H1 (cell line): ENCODE results near the gene KRCC1. TPM values are rescaled to one million over a fixed set of nuclear protein-coding genes. Genes with fewer than 3 reads are reported as not detected.

Experiments used
- CTCF ChIA-PET: fragments of 300-600 bp; sonication (Branson Sonifier 250); formaldehyde crosslinking; loops from one replicate; lab custom pipeline; 2021; ENCODE audit not compliant: partially characterized antibody; lab: Charles Lee
- POLR2A ChIA-PET: fragments of 300-600 bp; sonication (Branson Sonifier 250); formaldehyde crosslinking; loops from one replicate; lab custom pipeline; 2021; ENCODE audit warnings: inconsistent platforms; ENCODE audit not compliant: partially characterized antibody; lab: Charles Lee
- DNase-seq, 2 experiments: peaks; one replicate each; pipeline versions ENCODE4 v3.0.0 to v3.0.0-alpha.2; 2010 to 2022; ENCODE audit warnings: low spot score in 2 of 2, low read depth in 1 of 2, mixed read lengths in 1 of 2
- FAIRE-seq: peaks from 2 replicates; lab custom pipeline; 2011; peaks lifted over from hg19 to GRCh38; lab: Jason Lieb, UNC
- H2AFZ ChIP-seq: 2 replicates; pipeline ENCODE4 v1.8.1; 2012; ENCODE audit warnings: low read length, inconsistent platforms
- H2AK5ac ChIP-seq: 2 replicates; pipeline ENCODE4 v1.6.1; 2013; ENCODE audit warnings: low read depth, low read length
- H2BK120ac ChIP-seq: replicated peaks from 2 replicates; pipeline ENCODE3; 2013; ENCODE audit warnings: low read depth, low read length, inconsistent platforms
- H2BK12ac ChIP-seq: 2 replicates; pipeline ENCODE4 v1.6.1; 2013; ENCODE audit warnings: low read depth, low read length
- H2BK15ac ChIP-seq: 2 replicates; pipeline ENCODE4 v1.6.1; 2013; ENCODE audit warnings: low read length
- H2BK20ac ChIP-seq: 2 replicates; pipeline ENCODE4 v1.6.1; 2013; ENCODE audit warnings: low read length
- H2BK5ac ChIP-seq: 2 replicates; pipeline ENCODE4 v1.6.1; 2013; ENCODE audit warnings: low read depth, low read length
- H3K14ac ChIP-seq: 2 replicates; pipeline ENCODE4 v1.6.1; 2013; ENCODE audit warnings: inconsistent platforms; ENCODE audit not compliant: insufficient read length
- H3K18ac ChIP-seq: 2 replicates; pipeline ENCODE4 v1.6.1; 2013; ENCODE audit warnings: low read length; ENCODE audit errors: extremely low read depth
- H3K23ac ChIP-seq: 2 replicates; pipeline ENCODE4 v1.6.1; 2013; ENCODE audit warnings: inconsistent platforms; ENCODE audit not compliant: insufficient read length
- H3K23me2 ChIP-seq: 2 replicates; pipeline ENCODE4 v1.6.1; 2013; ENCODE audit warnings: low read depth, low read length
- H3K27ac ChIP-seq: 2 replicates; pipeline ENCODE4 v1.6.1; 2011; ENCODE audit warnings: low read depth, low read length, inconsistent platforms
- H3K27me3 ChIP-seq, 4 experiments: replicated peaks in 1 of 4; 1 replicate in 1 of 4; 2 replicates in 3 of 4; pipeline versions ENCODE4 v1.6.1 to v1.8.1; 2011 to 2013; ENCODE audit warnings: low read length in 3 of 4, mild to moderate bottlenecking in 3 of 4, inconsistent platforms in 2 of 4, mixed read lengths in 2 of 4, moderate library complexity in 1 of 4; ENCODE audit not compliant: control insufficient read depth in 3 of 4, insufficient read depth in 3 of 4; ENCODE audit errors: extremely low read depth in 1 of 4
- H3K36me3 ChIP-seq, 4 experiments: 2 replicates each; pipeline versions ENCODE4 v1.6.1 to v1.8.1; 2011 to 2013; ENCODE audit warnings: mild to moderate bottlenecking in 4 of 4, low read length in 3 of 4, moderate library complexity in 2 of 4, control low read depth in 1 of 4, inconsistent platforms in 1 of 4; ENCODE audit not compliant: insufficient read depth in 4 of 4, control insufficient read depth in 2 of 4
- H3K4ac ChIP-seq: replicated peaks from 2 replicates; pipeline ENCODE3; 2013; ENCODE audit warnings: low read length, low read depth, mixed read lengths, inconsistent platforms; ENCODE audit not compliant: insufficient read length
- H3K4me1 ChIP-seq, 4 experiments: replicated peaks in 1 of 4; 1 replicate in 1 of 4; 2 replicates in 3 of 4; pipeline versions ENCODE4 v1.6.1 to v1.8.1; 2011 to 2013; ENCODE audit warnings: low read length in 3 of 4, inconsistent platforms in 2 of 4, mixed read lengths in 1 of 4; ENCODE audit not compliant: insufficient read depth in 4 of 4, control insufficient read depth in 3 of 4
- H3K4me2 ChIP-seq, 2 experiments: 2 replicates each; pipeline versions ENCODE4 v1.6.1 to v1.8.1; 2011 to 2013; ENCODE audit warnings: low read depth in 2 of 2, low read length in 2 of 2, control low read depth in 1 of 2, inconsistent platforms in 1 of 2, mild to moderate bottlenecking in 1 of 2; ENCODE audit not compliant: insufficient read depth in 1 of 2
- H3K4me3 ChIP-seq, 4 experiments: fragments of 200-600, 300-600 bp in 1 of 4; sonication (generic), shearing (Covaris generic), sonication (Bioruptor Twin) in 1 of 4; 2 replicates each; pipeline versions ENCODE4 v1.5.1 to v1.8.1; 2011 to 2016; ENCODE audit warnings: low read length in 4 of 4, low read depth in 3 of 4, control low read depth in 2 of 4, inconsistent platforms in 2 of 4, mild to moderate bottlenecking in 2 of 4, mixed read lengths in 1 of 4, moderate library complexity in 1 of 4; ENCODE audit not compliant: insufficient read depth in 2 of 4; ENCODE audit errors: extremely low read depth in 1 of 4
- H3K56ac ChIP-seq: replicated peaks from 2 replicates; pipeline ENCODE3; 2013; ENCODE audit warnings: low read depth, mild to moderate bottlenecking, mixed read lengths, low read length, inconsistent platforms; ENCODE audit not compliant: insufficient read length
- H3K79me1 ChIP-seq: 2 replicates; pipeline ENCODE4 v1.6.1; 2013; ENCODE audit warnings: low read depth, low read length, control low read depth
- H3K79me2 ChIP-seq, 2 experiments: 2 replicates each; pipeline versions ENCODE4 v1.6.1 to v1.8.1; 2012 to 2013; ENCODE audit warnings: low read length in 2 of 2, mild to moderate bottlenecking in 2 of 2, inconsistent platforms in 1 of 2; ENCODE audit not compliant: insufficient read depth in 2 of 2, control insufficient read depth in 1 of 2
- H3K9ac ChIP-seq, 4 experiments: replicated peaks in 1 of 4; 1 replicate in 1 of 4; 2 replicates in 3 of 4; pipeline versions ENCODE4 v1.6.1 to v1.8.1; 2011 to 2013; ENCODE audit warnings: low read depth in 3 of 4, low read length in 3 of 4, control low read depth in 2 of 4, mild to moderate bottlenecking in 2 of 4, moderate library complexity in 2 of 4, inconsistent platforms in 1 of 4; ENCODE audit errors: extremely low read depth in 1 of 4
- H3K9me3 ChIP-seq, 2 experiments: 2 replicates each; pipeline versions ENCODE4 v1.6.1 to v1.8.1; 2012 to 2013; ENCODE audit warnings: mild to moderate bottlenecking in 2 of 2, moderate library complexity in 2 of 2, control low read depth in 1 of 2, inconsistent platforms in 1 of 2, low read depth in 1 of 2, low read length in 1 of 2, mixed read lengths in 1 of 2; ENCODE audit not compliant: insufficient read depth in 2 of 2
- H4K20me1 ChIP-seq, 2 experiments: replicated peaks in 1 of 2; 2 replicates each; pipeline versions ENCODE3 to v1.8.1; 2011 to 2013; ENCODE audit warnings: inconsistent platforms in 2 of 2, low read length in 2 of 2, mild to moderate bottlenecking in 1 of 2; ENCODE audit not compliant: insufficient read depth in 2 of 2, control insufficient read depth in 1 of 2
- H4K5ac ChIP-seq: 2 replicates; pipeline ENCODE4 v1.6.1; 2013; ENCODE audit warnings: low read length, low read depth, mixed read lengths, inconsistent platforms; ENCODE audit not compliant: insufficient read length
- H4K8ac ChIP-seq: 2 replicates; pipeline ENCODE4 v1.8.0; 2013; ENCODE audit warnings: mild to moderate bottlenecking, moderate library complexity, low read length, inconsistent platforms; ENCODE audit not compliant: insufficient read depth; ENCODE audit errors: extremely low read depth
- H4K91ac ChIP-seq: replicated peaks from 2 replicates; pipeline ENCODE3; 2013; ENCODE audit warnings: low read length, mixed read lengths, inconsistent platforms; ENCODE audit not compliant: insufficient read length
- ATF2 ChIP-seq: IDR thresholded peaks from 2 replicates; pipeline ENCODE4 v1.6.1; 2012; ENCODE audit warnings: low read length, inconsistent platforms
- BRCA1 ChIP-seq: IDR thresholded peaks from 2 replicates; pipeline ENCODE4 v1.6.1; 2012; ENCODE audit warnings: low read depth, low read length, improper control_type of control experiment
- CTBP2 ChIP-seq: IDR thresholded peaks from 2 replicates; pipeline ENCODE4 v1.7.0; 2011; ENCODE audit warnings: borderline replicate concordance, mild to moderate bottlenecking, moderate library complexity, mixed read lengths, low read length; ENCODE audit not compliant: insufficient read depth, insufficient read length
- EGR1 ChIP-seq: IDR thresholded peaks from 2 replicates; pipeline ENCODE4 v1.6.1; 2011; ENCODE audit warnings: low read depth, low read length, borderline replicate concordance
- GABPA ChIP-seq: IDR thresholded peaks from 2 replicates; pipeline ENCODE4 v1.6.1; 2011; ENCODE audit warnings: mild to moderate bottlenecking, low read length, moderate library complexity, borderline replicate concordance; ENCODE audit not compliant: insufficient read depth
- HDAC6 ChIP-seq: IDR thresholded peaks from one replicate; pipeline ENCODE4 v1.7.1; 2012; ENCODE audit warnings: low read depth, mild to moderate bottlenecking, inconsistent platforms, low read length, moderate library complexity
- JUND ChIP-seq: IDR thresholded peaks from 2 replicates; pipeline ENCODE4 v1.6.1; 2011; ENCODE audit warnings: mild to moderate bottlenecking, improper control_type of control experiment, low read length
- KDM1A ChIP-seq: fragments of 200-600, 300-600 bp; sonication (generic); IDR thresholded peaks from 2 replicates; pipeline ENCODE4 v1.7.1; 2016; ENCODE audit warnings: mild to moderate bottlenecking, low read length, borderline replicate concordance
- SIN3A ChIP-seq, 2 experiments: IDR thresholded peaks in 1 of 2; conservative IDR thresholded peaks in 1 of 2; 2 replicates each; pipeline ENCODE4 v1.6.1; 2011 to 2012; ENCODE audit warnings: low read length in 2 of 2, improper control_type of control experiment in 1 of 2, low read depth in 1 of 2, mild to moderate bottlenecking in 1 of 2
- SP4 ChIP-seq: IDR thresholded peaks from 2 replicates; pipeline ENCODE4 v1.6.1; 2012; ENCODE audit warnings: low read length, inconsistent platforms
- SRF ChIP-seq: IDR thresholded peaks from 2 replicates; pipeline ENCODE4 v1.6.1; 2011; ENCODE audit warnings: mild to moderate bottlenecking, low read depth, low read length, moderate library complexity
- TAF1 ChIP-seq: IDR thresholded peaks from 2 replicates; pipeline ENCODE4 v1.6.1; 2011; ENCODE audit warnings: mild to moderate bottlenecking, low read depth, low read length
- WGBS, 2 experiments: shearing (Covaris generic) in 1 of 2; methylation state at CpG; one replicate each; pipeline versions ENCODE4 v1.1.6 to v1.1.7; 2013 to 2015; ENCODE audit warnings: low lambda C conversion rate in 2 of 2, mixed read lengths in 2 of 2, inconsistent platforms in 1 of 2, low coverage in 1 of 2, missing lambda C conversion rate in 1 of 2; ENCODE audit not compliant: insufficient replicate concordance in 2 of 2, insufficient coverage in 1 of 2, insufficient read length in 1 of 2; ENCODE audit errors: extremely low coverage in 1 of 2, missing lambda C conversion rate in 1 of 2; 5-methylcytosine and 5-hydroxymethylcytosine counted together
- polyA plus RNA-seq, 7 experiments: library from polyadenylated mRNA; depleted of rRNA in 3 of 7; stranded (reverse) in 5 of 7; unstranded in 2 of 7; fragments of >200 nt in 5 of 7; fragments of 200-250 nt in 2 of 7; gene quantifications; 1 replicate in 5 of 7; 2 replicates in 1 of 7; 4 replicates in 1 of 7; pipeline versions ENCODE4 v1.2.1 to v1.2.3, GENCODE V29; 2011 to 2013; ENCODE audit warnings: missing spikeins in 2 of 7, mixed read lengths in 2 of 7
- total RNA-seq: library from RNA; stranded (reverse); fragmentation: NEBNext Ultra II Directional; extraction: Animal tissue kit (Norgen Biotek cat#: 25700); gene quantifications from 2 replicates; pipeline ENCODE4 v1.2.1, GENCODE V29; 2021

Gene KRCC1
- total and polyA plus RNA-seq, 2 of the 8 experiments (the other 6 are each of a cell fraction or from before 2014, with no cell fraction given): 5.1 to 8.5 TPM

- no peaks in the 10 kb centered on the region for H3K79me2 ChIP-seq
- TF ChIP-seq SRF: no peak
- no peak for TF ChIP-seq CTBP2
- no peak for TF ChIP-seq SP4
- TF ChIP-seq JUND: no peak
- no peak for TF ChIP-seq EGR1
- TF ChIP-seq BRCA1: no peak
- TF ChIP-seq KDM1A: no peak
- TF ChIP-seq GABPA: no peak
- no peak for TF ChIP-seq SIN3A (conservative IDR thresholded peaks at IDR 0.05 in 1 of 2, IDR thresholded peaks at IDR 0.05 in 1 of 2; ENCODE audit: low read depth in 1 of 2, low read length in 2 of 2)
- no peak for TF ChIP-seq TAF1
- TF ChIP-seq ATF2: no peak
- no peak for TF ChIP-seq HDAC6
These were observed 13.1 kb downstream of the KRCC1 start for GRCh38 chr2:88042476-88042875.

More at GRCh38 chr2:88042476-88042875, 13.1 kb downstream of the KRCC1 start:
- DNase-seq (no peak), FAIRE-seq (no peak)
- H3K4me2 ChIP-seq: no peak overlapping the region
- no peak overlapping the region for H3K23ac ChIP-seq
- ChIA-PET CTCF (interaction anchor here (1.0 kb wide), 1 partner anchor 17 kb away, joined by 6 read pairs; no protein-coding TSS in a partner anchor), POLR2A (interaction anchor here (1.0 kb wide), 1 partner anchor 25 kb away, joined by 4 read pairs; no protein-coding TSS in a partner anchor)
- no peak overlapping the region for H4K91ac ChIP-seq
- no peak overlapping the region for H2BK15ac ChIP-seq
- H2BK12ac ChIP-seq: no peak overlapping the region
- no peak overlapping the region for H2AK5ac ChIP-seq
- no peak overlapping the region for H2BK5ac ChIP-seq
- H3K27ac ChIP-seq: no peak overlapping the region
- H2BK20ac ChIP-seq: no peak overlapping the region
- no peak overlapping the region for H4K8ac ChIP-seq
- H3K36me3 ChIP-seq: peaks cover 0 to 4% (median 2%) of the 10 kb centered on the region in 4 experiments; a peak in 4 of 8 replicates
- no peaks in the 10 kb centered on the region for H4K20me1 ChIP-seq
- H3K18ac ChIP-seq: peak overlapping the region; percentile 7; the same call in 1 of the 2 replicates
- H2BK120ac ChIP-seq: no peak overlapping the region
- no peak overlapping the region for H3K14ac ChIP-seq
- no peaks in the 10 kb centered on the region for H3K27me3 ChIP-seq
- H4K5ac ChIP-seq: no peak overlapping the region
- no peaks in the 10 kb centered on the region for H3K23me2 ChIP-seq
- H3K4me1 ChIP-seq: peaks cover 0 to 4% (median 1%) of the 10 kb centered on the region in 4 experiments; a peak in 3 of 7 replicates
- H3K4me3 ChIP-seq: no peak overlapping the region
- no peak overlapping the region for H3K9ac ChIP-seq
- 92% methylated on average over 5 of the region's 5 CpGs; no CpG with 5 or more reads in 1 of the 2 experiments for WGBS, 2 experiments
- no peak overlapping the region for H3K4ac ChIP-seq
- H2AFZ ChIP-seq: no peak overlapping the region
- no peaks in the 10 kb centered on the region; the same call in 1 of the 2 replicates for H3K79me1 ChIP-seq
- no peak overlapping the region for H3K56ac ChIP-seq
- no peaks in the 10 kb centered on the region for H3K9me3 ChIP-seq
